Transverse colon (tissue), 4 donors: ENCODE measurements around the gene WFS1. TPM values are rescaled to one million over a fixed set of nuclear protein-coding genes. Genes with fewer than 3 reads are reported as not detected.
A peak's percentile ranks its signal among the peaks of the same experiment; 100 is the strongest.

Experiments
- DNase-seq: peaks from one replicate; pipeline ENCODE4 v3.0.0-alpha.2; 2019
- H3K27ac ChIP-seq, 4 donors: fragments of 200-600 bp; sonication (generic); 2 replicates each; pipeline ENCODE4 v1.5.1; 2016 to 2018; ENCODE audit warnings: inconsistent platforms in 4 of 4
- H3K27me3 ChIP-seq: fragments of 200-600 bp; sonication (generic); 2 replicates; pipeline ENCODE4 v1.5.1; 2017; ENCODE audit warnings: inconsistent platforms
- H3K36me3 ChIP-seq, 4 donors: fragments of 200-600 bp; sonication (generic); 2 replicates each; pipeline ENCODE4 v1.5.1; 2017 to 2019; ENCODE audit warnings: inconsistent platforms in 4 of 4
- H3K4me1 ChIP-seq, 4 donors: fragments of 200-600 bp; sonication (generic); 2 replicates each; pipeline ENCODE4 v1.5.1; 2017 to 2020; ENCODE audit warnings: inconsistent platforms in 4 of 4
- H3K4me3 ChIP-seq, 4 donors: fragments of 200-600 bp; sonication (generic); 1 replicate in 1 of 4; 2 replicates in 3 of 4; pipeline versions ENCODE4 v1.5.1 to v1.6.1; 2017 to 2019; ENCODE audit warnings: inconsistent platforms in 4 of 4
- H3K9me3 ChIP-seq, 2 donors: fragments of 200-600 bp; sonication (generic); 2 replicates each; pipeline ENCODE4 v1.5.1; 2017 to 2019; ENCODE audit warnings: inconsistent platforms in 2 of 2
- CTCF ChIP-seq, 5 experiments: fragments of 200-600 bp in 3 of 5; fragments of 450-650 bp in 2 of 5; sonication (generic) in 3 of 5; IDR thresholded peaks; 1 replicate in 2 of 5; 2 replicates in 3 of 5; pipeline ENCODE4 v1.5.1; 2016 to 2017; ENCODE audit warnings: antibody characterized with exemption in 5 of 5, inconsistent platforms in 3 of 5, mild to moderate bottlenecking in 2 of 5, moderate library complexity in 1 of 5
- EP300 ChIP-seq: sonication (generic); formaldehyde crosslinking; IDR thresholded peaks from one replicate; pipeline ENCODE4 v1.6.1; 2017; ENCODE audit warnings: antibody characterized with exemption, low read depth
- POLR2A ChIP-seq: fragments of 450-650 bp; IDR thresholded peaks from one replicate; pipeline ENCODE4 v1.6.1; 2016; ENCODE audit warnings: antibody characterized with exemption, mild to moderate bottlenecking, moderate library complexity
- POLR2AphosphoS5 ChIP-seq, 3 donors: sonication (generic); formaldehyde crosslinking; IDR thresholded peaks; one replicate each; pipeline ENCODE4 v1.6.1; 2016; ENCODE audit warnings: antibody characterized with exemption in 3 of 3
- WGBS, 2 donors: methylation state at CpG; one replicate each; pipeline ENCODE4 v1.1.5; 2018; ENCODE audit warnings: low coverage in 1 of 2; 5-methylcytosine and 5-hydroxymethylcytosine counted together
- in situ Hi-C, 4 donors: fragments of 200-750 bp; cut with MboI; loops; one replicate each; pipeline versions ENCODE4 v1.15.0 to v1.15.1; 2017; ENCODE audit warnings: low sequenced_read_pairs in 3 of 4, low pct_ligation_motif_present in 1 of 4, low pct_unique_long_range_greater_than_20kb in 1 of 4
- intact Hi-C: fragments of 100-400 bp; cut with DNase I; formaldehyde crosslinking; loops from one replicate; pipeline ENCODE4 v1.15.1; 2023; ENCODE audit warnings: low total_unique reads
- total RNA-seq, 4 donors: library from RNA; depleted of rRNA; stranded (reverse); fragments of >200 nt; gene quantifications; one replicate each; pipeline ENCODE4 v1.1.0, GENCODE V29; 2016

Gene WFS1
- total RNA-seq, 4 donors from 2014 or later = 11.5 to 23.5 (median 20.8) TPM

- Histone ChIP-seq H3K36me3 (no peaks in the 10 kb centered on the region), H3K4me1 (peaks cover 13 to 43% (median 27%) of the 10 kb centered on the region in 4 donors), H3K9me3 (no peaks in the 10 kb centered on the region), H3K27ac (peak overlapping the region; percentile 59 to 80 (median 68)), H3K4me3 (no peak overlapping the region), H3K27me3 (no peaks in the 10 kb centered on the region)
- in situ Hi-C loops (no loop called here), intact Hi-C loops (no loop called here)
- 76 to 80% methylated on average over 2 to 19 of the region's 20 CpGs for WGBS, 2 donors
- no peak for TF ChIP-seq EP300
- DNase-seq = peak; percentile 20
Measured at GRCh38 chr4:6281436-6282313, 12.0 kb downstream of the WFS1 start.

- in situ Hi-C loops = no loop called here
- no peak for TF ChIP-seq EP300
- TF ChIP-seq CTCF (IDR thresholded peaks at IDR 0.05) = no peak
- peak in 1 of 3 donors; percentile 14 for TF ChIP-seq POLR2AphosphoS5 (IDR thresholded peaks at IDR 0.05)
- intact Hi-C loops = no loop called here
- Histone ChIP-seq H3K36me3 (no peaks in the 10 kb centered on the region), H3K4me1 (peaks cover 13 to 37% (median 22%) of the 10 kb centered on the region in 4 donors), H3K27ac (peak overlapping the region; percentile 59 to 80 (median 68)), H3K4me3 (no peak overlapping the region), H3K27me3 (no peaks in the 10 kb centered on the region), H3K9me3 (no peaks in the 10 kb centered on the region)
- no peak for DNase-seq
- 57 to 63% methylated on average over 6 of the region's 6 CpGs for WGBS, 2 donors
Measured at GRCh38 chr4:6282314-6282771, 12.7 kb downstream of the WFS1 start.

GRCh38 chr4:6283282-6283681, 13.6 kb downstream of the WFS1 start:
- intact Hi-C loops (no loop called here), in situ Hi-C loops (no loop called here)
- Histone ChIP-seq H3K4me3 (no peak overlapping the region), H3K27me3 (no peaks in the 10 kb centered on the region), H3K27ac (peak overlapping the region in 3 of 4 donors; percentile 64 to 80 (median 71)), H3K36me3 (no peaks in the 10 kb centered on the region), H3K9me3 (no peaks in the 10 kb centered on the region), H3K4me1 (peaks cover 10 to 31% (median 18%) of the 10 kb centered on the region in 4 donors)
- TF ChIP-seq POLR2AphosphoS5 (IDR thresholded peaks at IDR 0.05) (no peak), CTCF (IDR thresholded peaks at IDR 0.05) (no peak), POLR2A (no peak), EP300 (no peak)
- no peak for DNase-seq
- WGBS, 2 donors = 93 to 100% methylated on average over 1 to 4 of the region's 4 CpGs

- no peak for DNase-seq
- Histone ChIP-seq H3K4me1 (peaks cover 0 to 9% (median 2%) of the 10 kb centered on the region in 4 donors), H3K4me3 (no peak overlapping the region), H3K27me3 (no peaks in the 10 kb centered on the region), H3K27ac (no peak overlapping the region), H3K36me3 (no peaks in the 10 kb centered on the region), H3K9me3 (no peaks in the 10 kb centered on the region)
- intact Hi-C loops = loop anchor here (5.0 kb wide), 1 partner anchor 575 kb away; no protein-coding TSS in a partner anchor
- in situ Hi-C loops = no loop called here
- 94% methylated on average over 16 of the region's 16 CpGs; no CpG with 5 or more reads in 1 of the 2 donors for WGBS, 2 donors
- TF ChIP-seq EP300 (no peak), POLR2A (no peak), POLR2AphosphoS5 (IDR thresholded peaks at IDR 0.05) (no peak), CTCF (IDR thresholded peaks at IDR 0.05) (no peak)
Measured at GRCh38 chr4:6287017-6287788, 17.6 kb downstream of the WFS1 start.
